Heart left ventricle (tissue), 13 donors: ENCODE data around the gene OTULINL.

ENCODE experiments used
- CTCF ChIP-seq, 12 donors: fragments of 200-600 bp; sonication (generic) in 4 of 12; IDR thresholded peaks; one replicate each; pipeline versions ENCODE4 v1.5.0 to v1.8.0; 2018 to 2022; ENCODE audit warnings: antibody characterized with exemption in 12 of 12, mild to moderate bottlenecking in 5 of 12
- POLR2A ChIP-seq, 2 donors: fragments of 450-650 bp; IDR thresholded peaks; one replicate each; pipeline ENCODE4 v1.6.1; 2017; ENCODE audit warnings: antibody characterized with exemption in 2 of 2, mild to moderate bottlenecking in 2 of 2, moderate library complexity in 2 of 2
- donor health status: ischemic (EF 13 %, LVEDD 7.1; RV severe dilation, severe dysfunction).
- donor health status: DM: no; HTN: yes; CAD: no.
- donor health status: DM: no; HTN: no; CAD: no.
- donor health status: ischemic (EF 25% LVEDD 6.9; RV normal size, moderate dysfunction).
- donor health status: ischemic (EF 25% LVEDD 5.7; RV mildly dilated, moderate dysfunction).
- donor health status: ischemic (EF 35%, LVEDD 5.7; RV mildly dilated, moderate dysfunction).
- donor health status: nonischemic (EF 11% LVEDD 7.7; RV severe dilation, severe dysfunction).
- donor health status: DM: yes; HTN: yes; CAD: no.
- donor health status: PGD.
- donor health status: ischemic (EF 29% LVEDD 5.4; RV normal size, mild dysfunction).
- donor health status: nonischemic (EF 23%, LVEDD 6.1; RV moderate dilation, normal function).

DNA sequence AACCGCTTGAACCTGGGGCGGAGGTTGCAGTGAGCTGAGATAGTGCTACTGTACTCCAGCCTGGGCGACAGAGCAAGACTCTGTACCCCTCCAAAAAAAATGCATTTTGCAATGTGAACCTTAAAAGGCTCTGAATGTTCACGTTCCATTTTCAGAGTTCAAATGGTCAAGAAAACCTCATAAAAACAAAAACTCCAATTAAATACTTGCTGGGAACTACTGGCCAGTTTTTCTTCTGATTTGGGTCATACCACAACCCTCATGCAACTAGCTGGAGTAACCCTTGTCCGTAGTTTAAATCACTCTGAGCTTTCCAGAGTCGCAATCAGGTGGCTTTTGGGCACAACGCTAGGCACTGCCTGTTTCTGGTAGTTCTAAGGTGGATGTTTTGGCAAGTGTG lies 2.3 kb upstream of the OTULINL start:
- TF ChIP-seq CTCF (IDR thresholded peaks at IDR 0.05) (no peak), POLR2A (IDR thresholded peaks at IDR 0.05) (no peak)
